ENCODE results near the gene CHST11. TPM values are rescaled to one million over a fixed set of nuclear protein-coding genes. Genes with fewer than 3 reads are reported as not detected.

Gene CHST11
- total and polyA plus RNA-seq, 10 of the 15 experiments (the other 5 are each of a cell fraction or from before 2014, with no cell fraction given): 1.9 to 38.1 (median 17.2) TPM

DNA sequence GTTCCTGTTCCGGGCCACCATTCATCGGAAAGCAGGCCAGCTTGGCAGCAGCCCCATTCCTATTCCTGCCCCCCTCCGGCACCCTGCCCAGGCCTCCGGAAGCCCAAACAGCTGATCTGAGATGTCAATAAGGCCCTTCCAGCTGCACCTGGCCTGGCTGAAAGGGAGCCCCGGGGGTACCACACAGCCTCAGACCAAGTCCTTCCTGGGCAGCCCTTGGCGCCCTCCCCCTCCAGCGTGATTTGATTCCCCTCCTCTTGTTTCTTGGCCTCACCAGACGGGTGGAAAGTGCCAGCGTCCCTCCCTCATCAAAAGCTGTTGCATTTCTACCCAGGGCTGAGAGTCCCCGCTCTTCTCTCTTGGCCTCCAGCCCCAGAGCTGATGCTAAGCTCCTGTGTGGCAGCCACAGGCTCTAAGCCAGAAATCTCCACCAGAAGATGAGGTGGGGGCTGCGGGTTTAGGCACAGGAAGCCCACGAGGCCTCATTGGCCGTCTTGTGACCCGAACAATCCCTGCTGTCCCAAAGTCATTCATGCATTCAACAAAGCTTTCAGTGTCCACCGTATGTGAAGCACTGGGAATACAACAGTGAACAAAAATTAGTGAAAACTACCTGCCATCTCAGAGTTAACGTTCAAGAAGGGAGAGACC, 285.9 kb downstream of the CHST11 start:
- ChIA-PET CTCF (interaction anchor here (0.7 kb wide), 1 partner anchor 217 kb away, joined by 3 read pairs; no protein-coding TSS in a partner anchor), SMC1A (ENCODE audit: uncharacterized antibody, unreplicated experiment) (interaction anchor here (0.9 to 1.4 kb wide), 3 partner anchors 9 to 41 kb away, joined by 3 to 4 read pairs (median 3); no protein-coding TSS in a partner anchor), RAD21 (ENCODE audit: unreplicated experiment) (interaction anchor here (1.2 kb wide), 1 partner anchor 285 kb away, joined by 3 read pairs; no protein-coding TSS in a partner anchor), POLR2A (no interaction called here)
- WGBS (ENCODE audit: insufficient coverage, insufficient replicate concordance, low lambda C conversion rate, missing lambda C conversion rate): 96% methylated on average over 16 of the region's 16 CpGs
- Histone ChIP-seq H3K4me3 (no peak overlapping the region), H3K36me3 (ENCODE audit: control insufficient read depth in 2 of 2, insufficient read depth in 2 of 2, low read length in 1 of 2) (peaks cover 0 to 4% of the 10 kb centered on the region in 2 experiments; a peak in 2 of 4 replicates), H3K9ac (ENCODE audit: control insufficient read depth, insufficient read depth, low read length) (no peak overlapping the region), H3K4me2 (ENCODE audit: control insufficient read depth, insufficient read depth) (0 out of 2 replicates have a peak overlapping the region, but pooled peaks have one; percentile 2), H3K79me2 (ENCODE audit: control insufficient read depth, insufficient read depth, low read length) (peaks cover 16% of the 10 kb centered on the region), H4K20me1 (ENCODE audit: control insufficient read depth, insufficient read depth) (no peaks in the 10 kb centered on the region), H3K27me3 (replicated peaks in 1 of 2; ENCODE audit: control insufficient read depth in 2 of 2, insufficient read depth in 2 of 2, low read length in 1 of 2) (no peaks in the 10 kb centered on the region), H3K9me3 (replicated peaks; ENCODE audit: control insufficient read depth, insufficient read depth, low read length) (no peaks in the 10 kb centered on the region; the same call in 1 of the 3 replicates), H2AFZ (ENCODE audit: control insufficient read depth, low read depth, low read length) (no peak overlapping the region), H3K4me1 (ENCODE audit: control insufficient read depth, insufficient read depth, low read length) (peaks cover 55% of the 10 kb centered on the region), H3K27ac (ENCODE audit: control insufficient read depth, insufficient read depth) (peak overlapping the region; percentile 60)
- TF ChIP-seq BRCA1 (IDR thresholded peaks at IDR 0.05; ENCODE audit: low read depth, low read length) (no peak), SMC3 (IDR thresholded peaks at IDR 0.05; ENCODE audit: borderline replicate concordance, low read length) (no peak), KDM1A (IDR thresholded peaks at IDR 0.05; ENCODE audit: borderline replicate concordance) (no peak), TARDBP (IDR thresholded peaks at IDR 0.05; ENCODE audit: borderline replicate concordance) (no peak), POLR2AphosphoS5 (IDR thresholded peaks at IDR 0.05; ENCODE audit: low read length) (no peak), MEF2A (IDR thresholded peaks at IDR 0.05; ENCODE audit: insufficient read depth, low read depth, low read length) (no peak), JUNB (IDR thresholded peaks at IDR 0.05) (no peak), NFYB (IDR thresholded peaks at IDR 0.05; ENCODE audit: insufficient read depth, low read depth, low read length) (no peak), BMI1 (IDR thresholded peaks at IDR 0.05; ENCODE audit: borderline replicate concordance) (no peak), RB1 (IDR thresholded peaks at IDR 0.05; ENCODE audit: borderline replicate concordance) (no peak)
- TF ChIP-seq, protein P1, sequence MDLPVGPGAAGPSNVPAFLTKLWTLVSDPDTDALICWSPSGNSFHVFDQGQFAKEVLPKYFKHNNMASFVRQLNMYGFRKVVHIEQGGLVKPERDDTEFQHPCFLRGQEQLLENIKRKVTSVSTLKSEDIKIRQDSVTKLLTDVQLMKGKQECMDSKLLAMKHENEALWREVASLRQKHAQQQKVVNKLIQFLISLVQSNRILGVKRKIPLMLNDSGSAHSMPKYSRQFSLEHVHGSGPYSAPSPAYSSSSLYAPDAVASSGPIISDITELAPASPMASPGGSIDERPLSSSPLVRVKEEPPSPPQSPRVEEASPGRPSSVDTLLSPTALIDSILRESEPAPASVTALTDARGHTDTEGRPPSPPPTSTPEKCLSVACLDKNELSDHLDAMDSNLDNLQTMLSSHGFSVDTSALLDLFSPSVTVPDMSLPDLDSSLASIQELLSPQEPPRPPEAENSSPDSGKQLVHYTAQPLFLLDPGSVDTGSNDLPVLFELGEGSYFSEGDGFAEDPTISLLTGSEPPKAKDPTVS (IDR thresholded peaks at IDR 0.05; ENCODE audit: low read depth, low read length): no peak
- in situ Hi-C loops (cut with MboI) (no loop called here), intact Hi-C loops (cut with micrococcal nuclease; ENCODE audit: unreplicated experiment) (loop anchor here (5.0 kb wide), 1 partner anchor 310 kb away; no protein-coding TSS in a partner anchor)
- no peak for DNase-seq (ENCODE audit: low read depth, low spot score)
- ATAC-seq: no peak
- no peak for FAIRE-seq
- no TSS peak for BruUV-seq (replicated peaks)
